ENCODE data around the gene OR52A1. TPM values are rescaled to one million over a fixed set of nuclear protein-coding genes. Genes with fewer than 3 reads are reported as not detected.

The OR52A1 gene
- total RNA-seq, 1 experiment from 2014 or later, result not detected

DNA sequence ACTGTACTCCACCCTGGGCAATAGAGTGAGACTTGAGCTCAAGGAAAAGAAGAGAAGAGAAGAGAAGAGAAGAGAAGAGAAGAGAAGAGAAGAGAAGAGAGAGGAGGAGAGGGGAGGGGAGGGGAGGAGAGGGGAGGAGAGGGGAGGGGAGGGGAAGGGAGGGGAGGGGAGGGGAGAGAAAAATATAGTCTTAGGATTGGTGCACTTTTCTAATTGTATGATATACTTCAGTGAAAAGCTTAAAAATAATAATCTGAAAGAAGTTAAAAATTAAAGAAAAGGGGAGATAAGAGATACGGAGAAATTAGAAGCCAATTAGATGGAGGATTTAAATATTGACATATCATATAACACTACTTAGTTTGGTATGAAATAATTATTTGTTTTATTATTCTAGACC is 35.7 kb downstream of the OR52A1 start:
- Histone ChIP-seq H3K9me3 (ENCODE audit: control insufficient read depth, insufficient read depth, low read depth, low read length) (no peaks in the 10 kb centered on the region), H3K27me3 (ENCODE audit: control insufficient read depth, insufficient read depth, low read length) (no peaks in the 10 kb centered on the region), H3K27ac (ENCODE audit: low read length) (no peak overlapping the region), H3K4me1 (ENCODE audit: control insufficient read depth, insufficient read depth, low read length) (no peaks in the 10 kb centered on the region), H3K4me3 (ENCODE audit: low read depth in 2 of 2, low read length in 2 of 2) (no peak overlapping the region), H3K36me3 (ENCODE audit: control insufficient read depth, insufficient read depth, low read length) (no peaks in the 10 kb centered on the region)
- ChIA-PET POLR2A (no interaction called here), CTCF (no interaction called here)
- BruUV-seq (replicated peaks), result no TSS peak
- intact Hi-C loops (cut with micrococcal nuclease; ENCODE audit: unreplicated experiment) (no loop called here), in situ Hi-C loops (cut with HindIII; ENCODE audit: low pct_unique_long_range_greater_than_20kb, low sequenced_read_pairs) (no loop called here)
- TF ChIP-seq POLR2AphosphoS5 (IDR thresholded peaks at IDR 0.05; ENCODE audit: low read depth, low read length) (no peak), TCF7L2 (IDR thresholded peaks at IDR 0.05; ENCODE audit: low read depth, low read length) (no peak), SIN3A (IDR thresholded peaks at IDR 0.05; ENCODE audit: borderline replicate concordance, insufficient read depth, low read depth, low read length) (no peak), CTCF (IDR thresholded peaks at IDR 0.05) (no peak)
- TF ChIP-seq, protein P1, sequence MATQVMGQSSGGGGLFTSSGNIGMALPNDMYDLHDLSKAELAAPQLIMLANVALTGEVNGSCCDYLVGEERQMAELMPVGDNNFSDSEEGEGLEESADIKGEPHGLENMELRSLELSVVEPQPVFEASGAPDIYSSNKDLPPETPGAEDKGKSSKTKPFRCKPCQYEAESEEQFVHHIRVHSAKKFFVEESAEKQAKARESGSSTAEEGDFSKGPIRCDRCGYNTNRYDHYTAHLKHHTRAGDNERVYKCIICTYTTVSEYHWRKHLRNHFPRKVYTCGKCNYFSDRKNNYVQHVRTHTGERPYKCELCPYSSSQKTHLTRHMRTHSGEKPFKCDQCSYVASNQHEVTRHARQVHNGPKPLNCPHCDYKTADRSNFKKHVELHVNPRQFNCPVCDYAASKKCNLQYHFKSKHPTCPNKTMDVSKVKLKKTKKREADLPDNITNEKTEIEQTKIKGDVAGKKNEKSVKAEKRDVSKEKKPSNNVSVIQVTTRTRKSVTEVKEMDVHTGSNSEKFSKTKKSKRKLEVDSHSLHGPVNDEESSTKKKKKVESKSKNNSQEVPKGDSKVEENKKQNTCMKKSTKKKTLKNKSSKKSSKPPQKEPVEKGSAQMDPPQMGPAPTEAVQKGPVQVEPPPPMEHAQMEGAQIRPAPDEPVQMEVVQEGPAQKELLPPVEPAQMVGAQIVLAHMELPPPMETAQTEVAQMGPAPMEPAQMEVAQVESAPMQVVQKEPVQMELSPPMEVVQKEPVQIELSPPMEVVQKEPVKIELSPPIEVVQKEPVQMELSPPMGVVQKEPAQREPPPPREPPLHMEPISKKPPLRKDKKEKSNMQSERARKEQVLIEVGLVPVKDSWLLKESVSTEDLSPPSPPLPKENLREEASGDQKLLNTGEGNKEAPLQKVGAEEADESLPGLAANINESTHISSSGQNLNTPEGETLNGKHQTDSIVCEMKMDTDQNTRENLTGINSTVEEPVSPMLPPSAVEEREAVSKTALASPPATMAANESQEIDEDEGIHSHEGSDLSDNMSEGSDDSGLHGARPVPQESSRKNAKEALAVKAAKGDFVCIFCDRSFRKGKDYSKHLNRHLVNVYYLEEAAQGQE (IDR thresholded peaks at IDR 0.05; ENCODE audit: insufficient read depth in 1 of 2, low read depth in 2 of 2, low read length in 1 of 2), result no peak
- no peak for DNase-seq (ENCODE audit: low read depth, low spot score)
- no peak for ATAC-seq

- ATAC-seq (no peak), DNase-seq (ENCODE audit: low read depth, low spot score) (no peak)
- ChIA-PET POLR2A (interaction anchor here (0.7 kb wide), 1 partner anchor 229 kb away, joined by 11 read pairs; no protein-coding TSS in a partner anchor), CTCF (no interaction called here)
- no TSS peak for BruUV-seq (replicated peaks)
- intact Hi-C loops (cut with micrococcal nuclease; ENCODE audit: unreplicated experiment) (no loop called here), in situ Hi-C loops (cut with HindIII; ENCODE audit: low pct_unique_long_range_greater_than_20kb, low sequenced_read_pairs) (no loop called here)
- Histone ChIP-seq H3K27me3 (ENCODE audit: control insufficient read depth, insufficient read depth, low read length) (no peaks in the 10 kb centered on the region), H3K9me3 (ENCODE audit: control insufficient read depth, insufficient read depth, low read depth, low read length) (no peaks in the 10 kb centered on the region), H3K4me3 (ENCODE audit: low read depth in 2 of 2, low read length in 2 of 2) (no peak overlapping the region), H3K27ac (ENCODE audit: low read length) (no peak overlapping the region), H3K4me1 (ENCODE audit: control insufficient read depth, insufficient read depth, low read length) (no peaks in the 10 kb centered on the region), H3K36me3 (ENCODE audit: control insufficient read depth, insufficient read depth, low read length) (no peaks in the 10 kb centered on the region)
- TF ChIP-seq CTCF (IDR thresholded peaks at IDR 0.05), result no peak
Measured at GRCh38 chr11:5117588-5117987, 37.0 kb downstream of the OR52A1 start.

DNA sequence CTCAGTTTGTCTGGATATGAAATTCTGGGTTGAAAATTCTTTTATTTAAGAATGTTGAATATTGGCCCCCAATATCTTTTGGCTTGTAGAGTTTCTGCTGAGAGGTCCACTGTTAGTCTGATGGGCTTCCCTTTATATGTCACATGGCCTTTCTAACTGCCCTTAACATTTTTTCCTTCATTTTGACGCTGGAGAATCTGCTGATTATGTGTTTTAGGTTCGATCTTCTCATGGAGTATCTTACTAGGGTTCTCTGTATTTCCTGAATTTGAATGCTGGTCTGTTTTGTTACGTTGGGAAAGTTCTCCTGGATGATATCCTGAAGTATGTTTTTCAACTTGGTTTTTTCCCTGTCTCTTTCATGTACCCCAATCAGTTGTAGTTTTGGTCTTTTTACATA is 39.2 kb downstream of the OR52A1 start:
- in situ Hi-C loops (cut with HindIII; ENCODE audit: low pct_unique_long_range_greater_than_20kb, low sequenced_read_pairs) (no loop called here), intact Hi-C loops (cut with micrococcal nuclease; ENCODE audit: unreplicated experiment) (no loop called here)
- TF ChIP-seq, protein P1 (IDR thresholded peaks at IDR 0.05; ENCODE audit: insufficient read depth in 1 of 2, low read depth in 2 of 2, low read length in 1 of 2), result no peak
- TF ChIP-seq POLR2AphosphoS5 (IDR thresholded peaks at IDR 0.05; ENCODE audit: low read depth, low read length), result no peak
- TF ChIP-seq SIN3A (IDR thresholded peaks at IDR 0.05; ENCODE audit: borderline replicate concordance, insufficient read depth, low read depth, low read length), result no peak
- no peak for TF ChIP-seq TCF7L2 (IDR thresholded peaks at IDR 0.05; ENCODE audit: low read depth, low read length)
- TF ChIP-seq CTCF (IDR thresholded peaks at IDR 0.05), result no peak
- no peak overlapping the region for H3K27ac ChIP-seq (ENCODE audit: low read length)
- ChIA-PET POLR2A (interaction anchor here (0.7 kb wide), 1 partner anchor 549 kb away, joined by 9 read pairs; no protein-coding TSS in a partner anchor), CTCF (no interaction called here)
- no TSS peak for BruUV-seq (replicated peaks)
- H3K4me3 ChIP-seq (ENCODE audit: low read depth in 2 of 2, low read length in 2 of 2), result no peak overlapping the region
- H3K36me3 ChIP-seq (ENCODE audit: control insufficient read depth, insufficient read depth, low read length), result no peaks in the 10 kb centered on the region
- DNase-seq (ENCODE audit: low read depth, low spot score) (no peak), ATAC-seq (no peak)
- no peaks in the 10 kb centered on the region for H3K9me3 ChIP-seq (ENCODE audit: control insufficient read depth, insufficient read depth, low read depth, low read length)
- H3K4me1 ChIP-seq (ENCODE audit: control insufficient read depth, insufficient read depth, low read length), result no peaks in the 10 kb centered on the region
- no peaks in the 10 kb centered on the region for H3K27me3 ChIP-seq (ENCODE audit: control insufficient read depth, insufficient read depth, low read length)
